22Rv1 (cell line): ENCODE measurements around the gene MEA1.

Experiments
- H3K27ac ChIP-seq: fragments of 450-650 bp; 2 replicates; pipeline ENCODE4 v1.5.1; 2017
- CTCF ChIP-seq: fragments of 450-650 bp; IDR thresholded peaks from 2 replicates; pipeline ENCODE4 v1.5.1; 2017; ENCODE audit warnings: mild to moderate bottlenecking
- ZFX ChIP-seq: fragments of 450-650 bp; IDR thresholded peaks from 2 replicates; pipeline ENCODE4 v1.6.1; 2017; ENCODE audit warnings: antibody characterized with exemption, borderline replicate concordance

Gene MEA1

DNA sequence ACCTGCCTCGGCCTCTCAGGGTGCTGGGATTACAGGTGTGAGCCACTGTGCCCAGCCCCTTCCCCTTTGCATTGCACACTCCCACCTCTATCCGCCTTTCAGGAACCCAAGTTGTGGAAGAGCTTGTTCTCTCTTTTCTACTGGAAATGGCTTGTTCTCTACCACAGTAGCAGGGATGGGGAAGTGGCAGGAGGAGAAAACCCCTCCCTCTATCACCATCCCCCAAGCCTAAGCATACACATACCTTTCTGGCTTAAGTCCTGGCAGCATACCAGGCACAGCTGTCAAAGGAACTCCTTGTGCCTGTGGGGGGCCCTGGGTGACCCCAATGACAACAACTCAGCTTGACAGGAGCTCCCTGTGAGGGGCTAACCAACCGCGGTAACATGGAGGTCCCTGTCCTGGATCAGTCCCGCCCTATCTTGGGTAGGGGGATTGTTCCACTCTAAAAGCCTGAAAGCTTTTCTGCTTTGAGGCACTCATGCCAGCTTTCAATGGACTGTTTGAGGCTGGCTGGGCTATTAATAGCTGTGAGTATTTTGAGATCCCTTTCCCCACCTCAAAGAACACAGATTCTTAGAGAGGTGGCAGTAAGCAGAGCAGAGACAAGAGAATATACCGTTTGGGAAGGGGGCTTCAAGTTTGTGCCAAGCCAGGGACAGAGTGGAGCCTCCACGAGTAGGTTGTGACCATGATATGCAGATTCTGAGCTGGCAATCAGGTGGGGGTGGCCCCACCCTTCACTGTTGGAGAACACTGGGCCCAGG, 2.6 kb upstream of the MEA1 start:
- H3K27ac ChIP-seq: no peak overlapping the region

GRCh38 chr6:43014434-43014909, 726 bp upstream of the MEA1 start:
- H3K27ac ChIP-seq: peak overlapping the region; percentile 72
- no peak for TF ChIP-seq ZFX
- TF ChIP-seq CTCF: no peak

More for the DNA sequence above, 2.6 kb upstream of the MEA1 start:
- TF ChIP-seq ZFX (no peak), CTCF (no peak)

- TF ChIP-seq CTCF (no peak), ZFX (no peak)
- peak overlapping the region; percentile 72 for H3K27ac ChIP-seq
Observed at GRCh38 chr6:43013097-43013842, 476 bp downstream of the MEA1 start.

DNA sequence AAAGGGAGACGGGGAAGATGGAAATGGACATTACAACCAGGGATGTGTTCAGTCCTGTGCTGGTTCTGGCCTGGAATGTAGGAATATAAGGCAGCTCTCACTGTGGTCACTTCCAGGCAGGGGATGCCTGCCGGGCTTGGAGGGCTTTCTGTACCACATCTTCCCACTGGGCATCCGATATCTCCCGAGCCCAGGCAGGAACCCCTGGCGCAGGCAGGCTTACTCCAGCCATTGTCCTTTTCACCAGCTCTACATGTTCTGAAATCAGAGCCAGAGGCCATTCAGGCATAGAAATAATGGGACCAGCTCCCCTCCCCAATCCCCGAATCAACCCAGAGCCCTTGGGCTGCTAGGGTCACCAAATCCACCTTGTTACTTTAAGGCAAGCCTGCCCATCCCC, 1.4 kb downstream of the MEA1 start:
- TF ChIP-seq CTCF: no peak
- TF ChIP-seq ZFX: no peak
- peak overlapping the region; percentile 72 for H3K27ac ChIP-seq

GRCh38 chr6:43011207-43011606, 2.5 kb downstream of the MEA1 start:
- TF ChIP-seq CTCF: no peak
- no peak for TF ChIP-seq ZFX
- no peak overlapping the region for H3K27ac ChIP-seq

DNA sequence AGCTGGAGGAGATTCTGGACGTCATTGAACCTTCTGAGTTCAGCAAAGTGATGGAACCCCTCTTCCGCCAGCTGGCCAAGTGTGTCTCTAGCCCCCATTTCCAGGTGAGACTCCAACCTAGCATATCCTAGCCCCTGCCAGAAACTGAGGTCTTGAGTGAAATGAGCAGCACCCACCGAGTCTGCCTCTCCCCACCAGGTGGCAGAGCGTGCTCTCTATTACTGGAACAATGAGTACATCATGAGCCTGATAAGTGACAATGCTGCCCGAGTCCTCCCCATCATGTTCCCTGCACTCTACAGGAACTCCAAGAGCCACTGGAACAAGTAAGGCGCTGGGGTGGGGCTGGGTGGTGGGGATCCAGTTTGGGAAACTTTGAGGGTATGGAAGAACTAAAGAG, 4.6 kb downstream of the MEA1 start:
- H3K27ac ChIP-seq: no peak overlapping the region
- TF ChIP-seq CTCF: peak; percentile 57
- TF ChIP-seq ZFX: no peak

DNA sequence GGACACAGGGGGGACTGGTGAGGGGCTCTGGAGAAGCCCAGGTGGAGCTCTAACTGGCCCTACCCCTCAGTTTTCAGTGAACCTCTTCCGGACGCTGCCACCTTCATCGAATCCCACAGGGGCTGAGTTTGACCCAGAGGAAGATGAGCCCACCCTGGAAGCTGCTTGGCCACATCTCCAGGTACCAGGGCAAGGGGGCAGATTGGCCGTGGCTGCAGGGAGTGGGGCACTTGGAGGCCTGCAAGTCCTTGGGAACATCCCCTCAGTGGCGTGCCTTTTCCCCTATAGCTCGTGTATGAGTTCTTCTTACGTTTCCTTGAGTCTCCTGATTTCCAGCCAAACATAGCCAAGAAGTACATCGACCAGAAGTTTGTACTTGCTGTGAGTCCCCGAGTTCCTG, 6.6 kb downstream of the MEA1 start:
- H3K27ac ChIP-seq: no peak overlapping the region
- TF ChIP-seq CTCF (no peak), ZFX (no peak)
